ENCODE results near the gene NOTCH1. TPM values are rescaled to one million over a fixed set of nuclear protein-coding genes. Genes with fewer than 3 reads are reported as not detected.

The NOTCH1 gene
- total and polyA plus RNA-seq, 2 experiments from 2014 or later, result 7.1 to 20.9 TPM

- TF ChIP-seq CTCF (IDR thresholded peaks at IDR 0.05; ENCODE audit: low read depth, low read length), result no peak
- Histone ChIP-seq H3K27ac (no peak overlapping the region), H3K9me3 (ENCODE audit: low read depth) (no peaks in the 10 kb centered on the region), H3K27me3 (no peaks in the 10 kb centered on the region), H3K4me1 (ENCODE audit: low read depth) (peaks cover 27% of the 10 kb centered on the region), H3K36me3 (no peaks in the 10 kb centered on the region), H3K4me3 (no peak overlapping the region)
- no peak for DNase-seq (ENCODE audit: low read depth in 1 of 2, low spot score in 1 of 2)
These were observed 1.8 kb upstream of the NOTCH1 start for GRCh38 chr9:136547508-136548215.

- TF ChIP-seq CTCF (IDR thresholded peaks at IDR 0.05; ENCODE audit: low read depth, low read length), result no peak
- Histone ChIP-seq H3K9me3 (ENCODE audit: low read depth) (no peaks in the 10 kb centered on the region), H3K4me1 (ENCODE audit: low read depth) (peaks cover 20% of the 10 kb centered on the region), H3K4me3 (peak overlapping the region; percentile 99), H3K27me3 (no peaks in the 10 kb centered on the region), H3K27ac (peak overlapping the region; percentile 70), H3K36me3 (no peaks in the 10 kb centered on the region)
- DNase-seq (ENCODE audit: low read depth in 1 of 2, low spot score in 1 of 2), result peak; percentile 44 to 75
These were observed 1.1 kb upstream of the NOTCH1 start for GRCh38 chr9:136546697-136547501.

- Histone ChIP-seq H3K4me1 (ENCODE audit: low read depth) (peaks cover 9% of the 10 kb centered on the region), H3K27ac (peak overlapping the region; percentile 30)
These were observed 220 bp downstream of the NOTCH1 start for GRCh38 chr9:136545692-136545964.

GRCh38 chr9:136544964-136545691, 720 bp downstream of the NOTCH1 start:
- Histone ChIP-seq H3K4me1 (ENCODE audit: low read depth) (peaks cover 9% of the 10 kb centered on the region), H3K4me3 (peak overlapping the region; percentile 99), H3K27ac (peak overlapping the region; percentile 30), H3K36me3 (no peaks in the 10 kb centered on the region), H3K9me3 (ENCODE audit: low read depth) (no peaks in the 10 kb centered on the region), H3K27me3 (no peaks in the 10 kb centered on the region)
- DNase-seq (ENCODE audit: low read depth in 1 of 2, low spot score in 1 of 2), result no peak
- TF ChIP-seq CTCF (IDR thresholded peaks at IDR 0.05; ENCODE audit: low read depth, low read length), result no peak

More at GRCh38 chr9:136545692-136545964, 220 bp downstream of the NOTCH1 start:
- Histone ChIP-seq H3K27me3 (no peaks in the 10 kb centered on the region), H3K36me3 (no peaks in the 10 kb centered on the region), H3K9me3 (ENCODE audit: low read depth) (no peaks in the 10 kb centered on the region), H3K4me3 (peak overlapping the region; percentile 99)
- TF ChIP-seq CTCF (IDR thresholded peaks at IDR 0.05; ENCODE audit: low read depth, low read length), result no peak
- DNase-seq (ENCODE audit: low read depth in 1 of 2, low spot score in 1 of 2), result no peak

- peak overlapping the region; percentile 99 for H3K4me3 ChIP-seq
- no peak overlapping the region for H3K27ac ChIP-seq
- H3K27me3 ChIP-seq, result no peaks in the 10 kb centered on the region
- H3K4me1 ChIP-seq (ENCODE audit: low read depth), result peaks cover 9% of the 10 kb centered on the region
- no peak for TF ChIP-seq CTCF (IDR thresholded peaks at IDR 0.05; ENCODE audit: low read depth, low read length)
- peak in 1 of 2 donors; percentile 29 for DNase-seq (ENCODE audit: low read depth in 1 of 2, low spot score in 1 of 2)
- H3K9me3 ChIP-seq (ENCODE audit: low read depth), result no peaks in the 10 kb centered on the region
- no peaks in the 10 kb centered on the region for H3K36me3 ChIP-seq
These were observed 1.3 kb downstream of the NOTCH1 start for GRCh38 chr9:136544548-136544963.
